Stimulated activated memory B cell treated with anti-CD40 and anti-IgM and Interleukin-4, amounts not matched to agents 10 μg/mL and 1 μg/mL and 100 μg/mL, for 72 hours (primary cell): ENCODE measurements around the gene RPLP1.

Source experiments
- ATAC-seq: fragments of 150-1000 bp; cut with Tn5 transposase; 2 replicates; pipeline ENCODE4 v1.10.0; 2021
- H3K27ac Mint-ChIP-seq: one replicate; pipeline ENCODE4 v1.8.0; 2022; ENCODE audit warnings: mild to moderate bottlenecking, mixed read lengths
- H3K27me3 Mint-ChIP-seq: one replicate; pipeline ENCODE4 v1.8.0; 2022; ENCODE audit warnings: mixed read lengths
- H3K36me3 Mint-ChIP-seq: one replicate; pipeline ENCODE4 v1.8.0; 2022; ENCODE audit warnings: mixed read lengths
- H3K4me1 Mint-ChIP-seq: one replicate; pipeline ENCODE4 v1.8.0; 2022; ENCODE audit warnings: mixed read lengths
- H3K4me3 Mint-ChIP-seq: one replicate; pipeline ENCODE4 v1.8.0; 2022; ENCODE audit warnings: mild to moderate bottlenecking, moderate library complexity, mixed read lengths
- H3K9me3 Mint-ChIP-seq: one replicate; pipeline ENCODE4 v1.8.0; 2022; ENCODE audit warnings: mixed read lengths

Gene RPLP1

DNA sequence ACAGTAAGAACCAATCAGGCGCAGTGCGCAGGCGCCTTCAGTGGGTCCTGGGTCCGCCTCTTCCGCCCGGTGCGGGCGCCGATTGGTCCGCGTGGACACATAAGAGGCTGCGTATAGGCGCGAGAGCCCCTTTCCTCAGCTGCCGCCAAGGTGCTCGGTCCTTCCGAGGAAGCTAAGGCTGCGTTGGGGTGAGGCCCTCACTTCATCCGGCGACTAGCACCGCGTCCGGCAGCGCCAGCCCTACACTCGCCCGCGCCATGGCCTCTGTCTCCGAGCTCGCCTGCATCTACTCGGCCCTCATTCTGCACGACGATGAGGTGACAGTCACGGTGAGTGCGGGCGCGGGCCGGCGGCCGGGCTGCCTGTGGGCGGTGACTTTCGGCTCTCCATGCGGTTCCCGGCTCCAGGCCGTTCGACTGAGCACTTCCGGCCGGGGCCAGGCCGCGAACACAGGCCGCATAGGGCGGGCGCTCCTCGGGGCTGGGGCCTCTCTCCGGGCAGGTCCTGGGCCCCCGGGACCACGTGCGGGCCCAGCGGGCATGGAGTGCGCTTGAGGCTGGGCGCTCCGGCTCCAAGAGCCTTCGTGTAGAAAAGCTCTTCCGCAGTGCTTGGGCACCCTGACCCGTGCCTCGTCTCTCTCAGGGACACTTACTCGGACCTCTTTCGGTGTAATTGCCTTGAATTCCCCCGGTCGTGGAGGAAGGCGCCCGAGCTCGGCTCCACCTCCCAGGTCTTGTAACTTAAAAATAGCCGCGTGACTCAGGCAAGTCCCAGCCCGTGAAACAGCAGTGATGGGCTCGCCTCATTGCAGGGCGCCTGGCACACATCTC is at the start of gene RPLP1:
Gene RPLP1 (plus strand): TSS at position 127 of the 830 bp plus-strand sequence. CDS start 131 bp downstream, at position 258.
- ATAC-seq = peak; percentile 96
- Mint-ChIP-seq H3K4me1 (peaks cover 43% of the 10 kb centered on the region), H3K4me3 (peak within 1 kb of the TSS; percentile 100), H3K9me3 (no peaks in the 10 kb centered on the region), H3K27me3 (no peaks in the 10 kb centered on the region), H3K27ac (peak within 1 kb of the TSS; percentile 99), H3K36me3 (peaks cover 37% of the 10 kb centered on the region)

DNA sequence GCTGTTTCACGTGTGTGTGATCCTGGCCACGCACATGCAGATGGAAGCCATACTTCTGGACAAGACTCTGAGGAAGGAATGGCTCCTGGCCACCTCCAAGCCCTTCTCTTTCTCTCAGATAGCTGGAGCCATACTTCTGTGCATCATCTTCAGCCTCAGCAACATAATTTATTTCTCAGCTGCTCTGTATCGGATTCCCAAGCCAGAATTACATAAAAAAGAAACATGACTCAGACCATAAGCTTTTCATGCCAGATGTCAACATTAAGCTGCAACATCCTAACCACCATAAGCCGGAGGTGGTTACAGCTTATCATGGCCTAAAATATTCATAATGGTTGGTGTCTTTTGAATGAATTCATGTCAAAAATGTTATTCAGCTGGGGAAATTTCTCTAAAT is 49.0 kb upstream of the RPLP1 start:
- Mint-ChIP-seq H3K9me3 (no peaks in the 10 kb centered on the region), H3K4me3 (no peak overlapping the region), H3K27ac (no peak overlapping the region), H3K36me3 (no peaks in the 10 kb centered on the region), H3K27me3 (no peaks in the 10 kb centered on the region), H3K4me1 (peaks cover 2% of the 10 kb centered on the region)
- ATAC-seq = no peak

DNA sequence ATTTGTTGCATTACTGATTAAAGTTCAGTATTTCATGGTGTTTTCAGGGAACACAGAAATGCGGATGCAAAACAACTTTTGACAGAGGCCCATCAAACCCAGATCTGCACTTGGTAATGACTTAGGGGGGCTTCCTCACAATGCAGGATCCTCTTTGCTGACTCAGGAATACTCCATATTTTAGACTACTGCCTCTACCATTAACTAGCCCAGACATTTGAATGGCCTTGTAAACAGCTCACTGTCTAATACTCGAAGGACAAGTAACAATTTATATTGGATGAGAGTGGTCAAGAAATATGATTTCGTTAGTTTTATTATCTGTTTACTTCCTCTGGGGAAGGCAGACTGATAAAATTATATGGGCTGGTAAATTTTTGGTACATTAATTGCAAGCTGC is 47.5 kb upstream of the RPLP1 start:
- Mint-ChIP-seq H3K27ac (no peak overlapping the region), H3K9me3 (no peaks in the 10 kb centered on the region), H3K4me1 (no peaks in the 10 kb centered on the region), H3K4me3 (no peak overlapping the region), H3K27me3 (no peaks in the 10 kb centered on the region), H3K36me3 (no peaks in the 10 kb centered on the region)
- no peak for ATAC-seq

DNA sequence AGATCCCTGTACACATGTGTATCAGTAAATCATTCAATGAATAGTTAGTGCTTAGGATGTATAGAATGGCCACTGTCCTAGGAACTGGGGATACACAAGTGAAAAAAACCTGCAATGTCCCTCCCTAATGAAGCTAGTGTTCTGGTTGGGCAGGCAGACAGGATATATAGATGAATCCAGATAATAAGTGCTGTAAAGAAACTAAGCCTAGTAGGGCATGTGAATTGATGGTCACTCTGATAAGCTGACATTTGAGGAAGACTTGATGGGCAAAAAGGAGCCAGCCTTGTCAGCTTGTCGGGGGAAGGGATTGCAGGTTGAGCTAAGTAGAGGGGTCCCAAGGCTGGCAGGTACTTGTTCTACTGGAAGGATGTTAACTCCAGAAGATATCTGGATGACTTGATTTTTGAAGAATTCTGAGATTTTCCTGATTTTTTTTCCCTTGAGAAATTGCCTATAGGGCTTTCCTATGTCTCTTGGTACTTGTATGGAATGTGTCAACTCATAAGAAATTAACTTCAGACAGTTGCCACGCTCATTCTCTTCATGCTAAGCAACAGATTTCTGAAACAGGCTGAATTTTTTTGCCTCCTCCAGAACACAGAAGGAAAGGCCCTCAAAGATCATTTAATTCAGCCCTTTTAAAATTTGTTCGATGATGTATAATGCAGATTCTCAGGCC is 44.8 kb upstream of the RPLP1 start:
- H3K9me3 Mint-ChIP-seq = no peaks in the 10 kb centered on the region
- ATAC-seq = no peak
- no peaks in the 10 kb centered on the region for H3K4me1 Mint-ChIP-seq
- no peaks in the 10 kb centered on the region for H3K36me3 Mint-ChIP-seq
- no peak overlapping the region for H3K27ac Mint-ChIP-seq
- no peak overlapping the region for H3K4me3 Mint-ChIP-seq
- H3K27me3 Mint-ChIP-seq = no peaks in the 10 kb centered on the region

DNA sequence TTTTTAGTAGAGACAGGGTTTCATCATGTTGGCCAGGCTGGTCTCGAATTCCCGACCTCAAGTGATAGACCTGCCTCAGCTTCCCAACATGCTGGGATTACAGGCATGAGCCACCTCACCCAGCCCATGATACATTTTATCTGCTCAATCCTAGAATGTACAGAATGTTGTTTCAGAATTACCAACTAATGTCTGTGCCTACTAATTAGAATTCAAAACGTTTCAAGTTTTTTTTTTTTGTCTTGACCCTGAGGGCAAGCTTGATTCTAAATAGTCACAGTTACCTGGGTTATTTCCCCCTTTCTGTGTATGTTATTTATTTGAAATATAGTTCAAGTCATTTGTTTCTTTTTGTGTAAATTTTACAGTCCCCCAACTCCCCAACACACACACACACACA is 43.8 kb upstream of the RPLP1 start:
- Mint-ChIP-seq H3K27ac (no peak overlapping the region), H3K36me3 (no peaks in the 10 kb centered on the region), H3K4me3 (no peak overlapping the region), H3K4me1 (peaks cover 3% of the 10 kb centered on the region), H3K9me3 (no peaks in the 10 kb centered on the region), H3K27me3 (no peaks in the 10 kb centered on the region)
- no peak for ATAC-seq

DNA sequence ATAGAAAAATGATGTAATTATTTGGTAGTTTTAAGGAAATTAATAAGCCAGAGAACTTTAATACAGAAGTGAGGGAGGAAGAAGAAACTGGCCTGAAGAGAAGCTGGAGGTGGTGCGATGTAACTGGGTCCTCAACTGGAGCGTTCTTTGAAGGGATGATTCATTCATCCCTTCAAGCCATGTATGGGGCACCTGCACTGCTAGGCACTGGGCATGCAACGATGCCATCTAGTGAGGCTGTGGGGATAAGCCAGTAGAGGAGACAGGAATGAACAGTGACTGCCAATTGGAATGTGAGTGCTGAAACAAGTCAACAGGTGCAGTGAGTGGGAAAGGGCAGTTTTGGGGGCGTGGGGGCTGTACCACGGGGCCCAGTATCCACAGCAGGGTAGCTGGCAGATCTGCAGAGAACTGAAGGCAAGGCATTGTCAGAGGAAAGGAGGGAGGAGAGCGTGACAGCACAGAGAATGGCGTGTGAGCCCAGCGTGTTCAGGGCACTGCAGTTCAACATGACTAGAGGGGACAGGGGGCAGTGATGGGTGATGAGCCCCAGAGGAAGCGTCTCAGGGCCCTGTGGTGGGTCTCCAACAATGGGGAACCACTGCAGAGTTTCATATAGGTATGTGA is 42.3 kb upstream of the RPLP1 start:
- H3K9me3 Mint-ChIP-seq = no peaks in the 10 kb centered on the region
- H3K4me3 Mint-ChIP-seq = no peak overlapping the region
- no peaks in the 10 kb centered on the region for H3K36me3 Mint-ChIP-seq
- no peak overlapping the region for H3K27ac Mint-ChIP-seq
- ATAC-seq = peak; percentile 39
- peaks cover 7% of the 10 kb centered on the region for H3K4me1 Mint-ChIP-seq
- H3K27me3 Mint-ChIP-seq = no peaks in the 10 kb centered on the region

DNA sequence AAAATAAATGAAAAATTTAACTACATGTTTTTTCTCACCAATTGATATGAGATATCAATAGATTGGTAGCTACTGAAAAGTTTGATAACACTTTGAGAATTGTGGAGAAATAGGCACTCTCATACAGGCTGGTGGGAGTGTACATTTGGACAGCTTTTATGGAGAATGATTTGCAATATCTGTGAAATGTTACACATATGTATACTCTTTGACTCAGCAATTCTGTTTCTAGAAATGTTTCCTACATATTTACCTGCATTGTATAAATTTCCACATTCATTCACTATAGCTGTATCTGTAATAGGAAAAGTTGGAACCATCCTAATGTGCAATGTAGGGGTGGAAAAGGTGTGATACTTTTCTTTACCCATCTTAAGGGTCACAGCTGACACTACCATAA is 40.3 kb upstream of the RPLP1 start:
- Mint-ChIP-seq H3K4me1 (peaks cover 7% of the 10 kb centered on the region), H3K27me3 (no peaks in the 10 kb centered on the region), H3K36me3 (no peaks in the 10 kb centered on the region), H3K9me3 (no peaks in the 10 kb centered on the region), H3K4me3 (no peak overlapping the region), H3K27ac (no peak overlapping the region)
- no peak for ATAC-seq

DNA sequence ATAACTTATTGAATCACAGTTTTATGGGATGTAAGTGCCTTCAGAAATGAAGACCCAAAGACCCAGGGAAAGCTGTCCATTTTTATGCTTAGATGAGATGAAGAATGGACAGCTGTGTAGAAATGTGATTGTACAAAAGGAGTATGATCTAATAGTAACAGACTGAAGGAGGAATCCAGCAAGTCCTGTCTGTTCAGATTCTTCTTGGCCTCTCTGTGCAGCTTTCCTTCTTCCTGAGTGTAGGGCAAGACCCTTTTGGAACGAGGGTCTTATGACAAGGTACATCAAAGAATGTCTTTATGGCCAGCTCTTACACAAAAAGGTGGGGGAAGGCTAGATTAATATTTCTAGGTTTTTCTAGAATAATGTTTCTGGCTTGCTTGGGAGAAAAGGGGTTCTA is 39.9 kb upstream of the RPLP1 start:
- H3K4me1 Mint-ChIP-seq = peaks cover 7% of the 10 kb centered on the region
- H3K27me3 Mint-ChIP-seq = no peaks in the 10 kb centered on the region
- H3K27ac Mint-ChIP-seq = peak overlapping the region; percentile 36
- ATAC-seq = no peak
- H3K9me3 Mint-ChIP-seq = no peaks in the 10 kb centered on the region
- H3K4me3 Mint-ChIP-seq = no peak overlapping the region
- H3K36me3 Mint-ChIP-seq = no peaks in the 10 kb centered on the region

DNA sequence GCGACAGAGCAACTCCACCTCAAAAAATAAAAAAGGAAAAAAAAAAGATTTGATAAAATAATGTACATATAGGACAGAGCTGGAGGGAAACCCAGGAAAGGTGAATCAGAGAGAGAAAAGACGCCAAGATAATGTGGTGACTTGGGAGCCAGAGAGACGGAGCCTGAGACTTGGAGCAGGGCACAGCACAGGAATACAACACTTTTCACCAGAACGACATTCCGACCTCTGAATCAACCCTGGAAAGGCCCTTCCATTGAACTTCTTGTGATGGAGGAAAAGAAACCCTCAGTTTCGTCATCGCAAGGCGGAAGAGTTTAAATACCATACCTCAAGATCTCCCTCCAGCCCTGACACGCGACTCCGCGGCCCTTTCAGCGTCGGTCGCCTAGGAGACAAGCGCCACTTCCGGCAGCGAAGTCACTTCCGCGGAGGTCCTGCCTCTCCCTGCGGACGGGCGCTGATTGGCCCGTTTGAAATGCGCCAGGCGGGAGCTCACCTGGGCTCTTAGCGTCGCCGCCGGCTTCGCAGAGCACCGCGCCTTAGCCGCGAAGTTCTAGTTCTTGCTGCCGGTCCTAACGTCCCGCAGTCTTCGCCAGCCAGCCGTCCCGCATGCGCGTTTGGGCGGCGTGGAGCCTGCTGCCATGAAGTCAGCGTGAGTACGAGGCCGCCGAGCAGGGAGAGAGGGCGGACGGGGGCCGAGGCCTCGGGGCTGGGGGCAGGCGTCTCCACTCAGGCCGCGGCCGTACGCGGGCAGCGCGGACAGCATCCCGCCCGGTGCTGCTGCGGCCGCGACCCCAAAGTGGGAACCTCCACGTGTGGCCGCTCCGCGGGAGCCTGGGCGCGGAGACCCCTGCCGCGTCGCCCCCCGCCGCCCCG is 38.6 kb upstream of the RPLP1 start, which contains the start of gene KIF23:
Gene KIF23 (plus strand): TSS at position 528 of the 879 bp plus-strand sequence. CDS start 117 bp downstream, at position 645.
- H3K27ac Mint-ChIP-seq = peak within 1 kb of the TSS; percentile 82
- peak; percentile 98 for ATAC-seq
- no peaks in the 10 kb centered on the region for H3K36me3 Mint-ChIP-seq
- H3K4me3 Mint-ChIP-seq = peak within 1 kb of the TSS; percentile 86
- no peaks in the 10 kb centered on the region for H3K9me3 Mint-ChIP-seq
- no peaks in the 10 kb centered on the region for H3K27me3 Mint-ChIP-seq
- H3K4me1 Mint-ChIP-seq = peaks cover 7% of the 10 kb centered on the region

DNA sequence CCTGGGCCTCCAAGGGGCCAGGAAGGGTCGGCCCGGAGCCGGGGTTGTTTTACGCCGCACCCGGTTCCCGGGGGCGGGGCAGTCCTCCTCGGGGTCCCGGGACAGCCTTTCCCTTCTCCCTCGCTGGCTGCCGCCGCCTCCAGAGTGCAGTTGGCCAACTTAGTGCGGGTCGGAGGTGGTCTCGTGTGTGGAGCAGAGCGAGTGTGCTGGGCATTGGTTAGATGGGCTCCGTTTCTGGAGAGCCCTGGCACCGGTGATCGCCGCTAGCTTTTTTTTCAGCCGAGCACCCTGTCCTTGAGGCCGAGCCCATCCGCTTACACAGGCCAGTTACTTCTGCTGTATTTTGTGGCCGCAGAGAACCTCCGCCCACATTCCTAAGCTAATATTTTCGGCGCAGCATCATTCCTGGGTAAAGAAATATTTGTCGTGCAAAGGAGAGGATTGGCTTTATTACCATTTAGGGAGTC is 37.9 kb upstream of the RPLP1 start:
- peak; percentile 40 for ATAC-seq
- H3K9me3 Mint-ChIP-seq = no peaks in the 10 kb centered on the region
- peaks cover 7% of the 10 kb centered on the region for H3K4me1 Mint-ChIP-seq
- no peaks in the 10 kb centered on the region for H3K36me3 Mint-ChIP-seq
- peak overlapping the region; percentile 82 for H3K27ac Mint-ChIP-seq
- no peaks in the 10 kb centered on the region for H3K27me3 Mint-ChIP-seq
- peak overlapping the region; percentile 75 for H3K4me3 Mint-ChIP-seq

DNA sequence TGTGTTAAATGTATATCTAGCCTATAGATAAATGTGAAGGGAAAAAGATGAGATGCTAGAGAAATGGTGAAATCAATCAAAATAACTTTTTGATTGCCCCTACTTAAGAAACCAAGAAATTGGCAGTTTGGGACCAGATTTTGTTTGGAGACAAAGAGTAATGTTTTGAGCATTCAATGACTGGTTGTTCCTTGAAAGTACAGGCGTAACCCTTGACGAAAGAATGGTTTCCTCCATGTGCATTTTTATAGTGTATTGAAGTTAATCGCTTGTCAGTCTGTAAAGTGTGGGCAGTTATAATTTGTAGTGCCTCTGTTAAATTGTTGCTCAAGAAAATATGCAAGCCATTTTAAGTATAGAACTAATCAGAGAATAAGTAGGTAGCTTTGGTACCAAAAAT is 37.2 kb upstream of the RPLP1 start:
- peaks cover 7% of the 10 kb centered on the region for H3K4me1 Mint-ChIP-seq
- H3K4me3 Mint-ChIP-seq = peak overlapping the region; percentile 12
- no peak overlapping the region for H3K27ac Mint-ChIP-seq
- no peaks in the 10 kb centered on the region for H3K9me3 Mint-ChIP-seq
- H3K36me3 Mint-ChIP-seq = no peaks in the 10 kb centered on the region
- no peaks in the 10 kb centered on the region for H3K27me3 Mint-ChIP-seq
- no peak for ATAC-seq

DNA sequence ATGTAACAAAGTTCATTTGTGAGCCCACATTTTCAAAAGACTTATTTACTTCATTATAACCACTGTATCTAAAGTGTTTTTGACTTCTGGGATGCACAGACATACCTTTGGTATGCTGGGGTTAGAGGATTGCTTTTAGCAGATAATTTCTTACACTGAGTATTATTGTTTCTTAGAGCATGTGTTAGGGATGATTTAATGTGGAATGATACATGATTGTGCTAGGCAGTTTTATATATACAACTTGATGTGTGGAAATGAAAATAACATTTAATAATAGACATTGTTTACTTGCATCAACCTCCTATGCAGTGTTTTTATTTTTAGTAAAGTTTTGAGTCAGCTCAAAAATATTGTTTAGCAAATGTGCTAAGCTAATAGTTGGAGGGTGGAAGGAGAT is 35.0 kb upstream of the RPLP1 start:
- no peak for ATAC-seq
- no peaks in the 10 kb centered on the region for H3K36me3 Mint-ChIP-seq
- no peaks in the 10 kb centered on the region for H3K9me3 Mint-ChIP-seq
- H3K27ac Mint-ChIP-seq = no peak overlapping the region
- H3K4me1 Mint-ChIP-seq = peaks cover 7% of the 10 kb centered on the region
- no peak overlapping the region for H3K4me3 Mint-ChIP-seq
- H3K27me3 Mint-ChIP-seq = no peaks in the 10 kb centered on the region

DNA sequence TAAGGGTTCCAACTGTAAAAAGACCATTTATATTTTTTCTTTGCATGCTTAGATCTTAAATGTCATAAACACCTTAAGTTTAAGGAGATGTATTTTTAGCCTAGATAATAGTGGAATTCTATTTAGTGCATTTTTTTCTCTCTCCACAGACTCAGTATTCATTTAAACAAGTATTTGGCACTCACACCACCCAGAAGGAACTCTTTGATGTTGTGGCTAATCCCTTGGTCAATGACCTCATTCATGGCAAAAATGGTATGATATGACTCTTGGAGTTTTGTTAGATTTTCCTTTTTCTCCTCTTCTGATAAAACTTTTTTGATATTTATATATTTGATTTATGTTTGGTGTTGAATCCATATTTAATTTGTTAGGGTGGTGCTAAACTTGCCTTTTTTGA is 31.1 kb upstream of the RPLP1 start:
- H3K36me3 Mint-ChIP-seq = no peaks in the 10 kb centered on the region
- no peak overlapping the region for H3K27ac Mint-ChIP-seq
- no peaks in the 10 kb centered on the region for H3K4me1 Mint-ChIP-seq
- H3K27me3 Mint-ChIP-seq = no peaks in the 10 kb centered on the region
- no peak for ATAC-seq
- H3K9me3 Mint-ChIP-seq = no peaks in the 10 kb centered on the region
- H3K4me3 Mint-ChIP-seq = no peak overlapping the region

DNA sequence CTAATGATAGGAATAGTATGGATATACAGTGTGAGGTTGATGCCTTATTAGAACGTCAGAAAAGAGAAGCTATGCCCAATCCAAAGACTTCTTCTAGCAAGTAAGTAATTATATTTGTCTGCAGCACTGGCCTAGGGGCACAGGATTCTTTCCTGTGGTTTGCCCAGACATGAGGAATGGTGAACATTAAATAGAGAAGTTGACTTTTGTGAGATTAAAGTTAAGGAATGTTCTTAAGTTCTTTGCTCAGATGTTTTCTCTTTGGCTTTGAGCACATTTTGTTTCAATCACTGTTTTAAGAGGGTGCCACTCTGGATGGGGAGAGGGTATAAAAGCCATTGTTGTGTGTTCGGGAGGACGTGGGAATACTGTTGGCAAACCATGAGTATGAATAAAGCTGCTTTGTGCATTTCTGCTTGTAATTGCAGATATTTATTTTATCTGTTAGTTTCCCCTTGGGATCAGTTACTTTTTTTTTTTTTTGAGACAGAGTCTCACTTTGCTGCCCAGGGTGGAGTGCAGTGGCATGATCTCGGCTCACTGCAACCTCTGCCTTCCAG is 30.2 kb upstream of the RPLP1 start:
- Mint-ChIP-seq H3K27ac (no peak overlapping the region), H3K4me3 (no peak overlapping the region), H3K9me3 (no peaks in the 10 kb centered on the region), H3K27me3 (no peaks in the 10 kb centered on the region), H3K36me3 (no peaks in the 10 kb centered on the region), H3K4me1 (no peaks in the 10 kb centered on the region)
- no peak for ATAC-seq
